HG03135 (cell line): ENCODE measurements around the gene MGAT5.
A peak's percentile ranks its signal among the peaks of the same experiment; 100 is the strongest.

Source experiments
- ATAC-seq: cut with Tn5 transposase; IDR thresholded peaks from one replicate; pipeline ENCODE4 v1.9.1; 2021; ENCODE audit warnings: mild to moderate bottlenecking, moderate library complexity; ENCODE audit not compliant: unreplicated experiment

The MGAT5 gene

GRCh38 chr2:134230885-134231284 is 23.0 kb upstream of the MGAT5 start:
- no peak for ATAC-seq

DNA sequence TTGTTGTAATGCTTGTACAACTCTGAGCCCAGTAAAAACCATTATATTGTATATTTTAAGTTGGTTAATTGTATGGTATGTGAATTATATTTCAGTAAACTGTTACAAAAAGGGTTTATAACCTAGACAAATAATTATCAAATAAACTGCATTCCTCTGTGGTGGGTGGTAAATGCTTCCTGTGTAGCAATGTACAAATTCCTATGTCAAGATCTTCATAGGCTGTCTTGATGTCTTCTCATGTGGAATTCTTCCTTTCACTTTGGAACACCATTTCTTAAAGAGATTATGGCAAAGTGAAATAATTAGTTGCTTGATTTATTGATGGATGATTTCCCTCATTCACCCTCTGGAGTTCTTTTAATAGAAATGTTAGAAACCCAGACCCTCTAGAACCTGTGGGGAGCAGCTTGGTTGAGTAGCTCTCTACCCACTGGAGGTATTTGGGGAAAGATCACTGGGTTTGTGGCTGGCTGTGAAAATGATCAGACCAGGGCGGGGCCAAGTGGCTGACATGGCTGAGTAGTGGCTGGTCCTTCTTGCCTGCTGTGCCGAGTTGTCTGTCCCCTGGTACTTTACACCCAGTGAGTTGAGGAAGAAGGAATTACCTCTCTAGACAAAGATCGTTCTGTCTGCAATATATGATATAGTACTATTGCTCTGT is 22.4 kb upstream of the MGAT5 start:
- ATAC-seq: no peak

- no peak for ATAC-seq
Observed at GRCh38 chr2:134231965-134232340, 21.9 kb upstream of the MGAT5 start.

GRCh38 chr2:134232461-134232860 is 21.4 kb upstream of the MGAT5 start:
- ATAC-seq: no peak

DNA sequence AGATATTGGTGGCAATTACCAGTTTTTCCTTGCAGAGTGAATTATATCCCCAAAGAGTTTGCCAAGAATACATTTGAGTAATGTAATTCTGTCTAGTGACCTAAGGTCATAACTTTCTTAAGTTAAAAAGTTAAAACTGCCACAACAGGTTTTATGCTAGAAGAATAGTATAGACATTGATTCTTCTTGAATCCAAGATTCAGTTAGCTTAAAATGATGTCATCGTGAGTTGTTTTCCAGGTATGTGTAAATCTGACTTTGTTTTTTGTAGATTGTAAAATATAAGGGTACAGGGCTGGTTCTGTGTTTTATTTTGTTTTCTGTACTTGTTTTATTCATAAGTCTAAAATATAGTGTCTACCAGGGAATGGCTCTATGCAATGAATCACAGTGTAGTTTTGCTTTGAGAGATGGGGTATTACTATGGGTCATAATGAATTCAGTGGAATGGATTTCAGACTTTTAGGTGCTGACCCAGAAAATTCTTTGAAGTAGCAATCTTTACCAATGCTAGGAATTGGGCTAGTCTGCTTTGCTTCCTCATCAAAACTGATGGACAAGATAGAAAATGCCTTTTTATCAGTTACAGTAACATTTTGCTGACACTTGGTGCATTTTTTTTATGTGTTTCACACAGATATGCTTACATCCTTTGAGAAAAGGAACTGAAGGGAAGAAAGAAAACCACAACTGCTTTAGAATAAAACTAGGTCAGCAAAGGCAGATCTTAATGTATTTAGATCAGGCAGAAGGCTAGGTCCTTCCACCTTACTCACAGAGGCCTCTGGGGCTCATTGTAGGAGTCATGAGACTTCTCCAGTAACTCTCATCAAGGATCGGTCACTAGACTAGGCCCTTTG is 20.8 kb upstream of the MGAT5 start:
- peak; percentile 47 for ATAC-seq

DNA sequence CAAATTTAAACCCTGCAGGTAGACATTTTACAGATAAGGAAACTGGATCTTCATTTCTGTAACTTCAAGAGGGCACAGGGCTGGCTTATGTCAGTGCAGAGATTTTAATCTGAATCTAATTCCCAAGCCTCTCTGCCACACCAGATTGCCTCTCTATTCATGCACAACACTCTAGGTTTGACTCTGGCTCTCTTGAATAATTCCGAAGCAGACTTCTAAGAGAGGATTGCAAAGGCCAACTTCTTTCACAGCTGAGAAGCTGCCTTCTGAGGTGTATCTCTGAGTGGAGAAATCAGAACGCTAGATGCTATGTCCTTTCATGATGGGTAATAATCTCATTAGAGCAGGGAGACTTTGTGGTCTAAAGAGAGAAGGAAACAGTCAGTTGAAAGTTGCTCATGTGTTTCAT is 20.1 kb upstream of the MGAT5 start:
- ATAC-seq: peak; percentile 49

- ATAC-seq: no peak
Observed at GRCh38 chr2:134234535-134234934, 19.3 kb upstream of the MGAT5 start.

- ATAC-seq: no peak
Observed at GRCh38 chr2:134235510-134236144, 18.2 kb upstream of the MGAT5 start.

- no peak for ATAC-seq
Observed at GRCh38 chr2:134238371-134238770, 15.5 kb upstream of the MGAT5 start.

DNA sequence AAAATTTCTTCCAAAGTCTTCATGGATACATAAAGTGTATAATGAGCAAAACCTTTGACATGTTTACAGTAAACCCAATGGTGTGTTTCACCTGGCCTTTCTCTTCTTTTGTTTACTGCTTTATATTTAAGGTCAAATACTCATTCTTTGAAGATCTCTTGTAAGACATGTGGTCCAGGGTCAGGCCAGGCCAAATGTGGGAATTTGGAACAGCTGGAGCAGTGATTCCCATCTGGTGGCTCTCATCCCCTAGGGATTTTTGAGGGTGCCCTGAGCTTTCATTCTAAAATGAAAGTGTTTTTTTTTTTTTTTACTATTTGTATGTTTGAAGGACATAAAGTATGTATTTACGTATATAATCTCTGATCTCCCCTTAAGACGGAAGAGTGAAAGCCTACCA is 13.8 kb upstream of the MGAT5 start:
- no peak for ATAC-seq

DNA sequence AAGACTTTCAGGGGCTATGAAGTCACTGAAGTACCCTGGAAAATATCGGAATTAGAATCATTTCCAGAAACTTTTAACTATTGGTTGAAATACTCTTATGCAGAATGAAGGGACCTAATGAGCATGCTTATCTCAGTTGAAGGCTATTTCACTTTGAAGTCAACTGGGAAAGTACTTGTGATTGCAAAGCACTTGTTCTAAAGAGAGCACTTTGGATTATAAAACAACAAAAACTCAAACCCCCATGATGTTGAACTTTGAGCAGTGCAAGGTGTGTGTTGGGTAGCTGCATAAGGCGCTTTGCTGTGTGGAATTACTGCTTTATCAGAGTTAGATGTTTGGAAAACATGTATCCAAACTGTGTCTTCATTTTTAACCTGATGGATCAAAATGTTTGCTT is 12.0 kb upstream of the MGAT5 start:
- ATAC-seq: no peak

DNA sequence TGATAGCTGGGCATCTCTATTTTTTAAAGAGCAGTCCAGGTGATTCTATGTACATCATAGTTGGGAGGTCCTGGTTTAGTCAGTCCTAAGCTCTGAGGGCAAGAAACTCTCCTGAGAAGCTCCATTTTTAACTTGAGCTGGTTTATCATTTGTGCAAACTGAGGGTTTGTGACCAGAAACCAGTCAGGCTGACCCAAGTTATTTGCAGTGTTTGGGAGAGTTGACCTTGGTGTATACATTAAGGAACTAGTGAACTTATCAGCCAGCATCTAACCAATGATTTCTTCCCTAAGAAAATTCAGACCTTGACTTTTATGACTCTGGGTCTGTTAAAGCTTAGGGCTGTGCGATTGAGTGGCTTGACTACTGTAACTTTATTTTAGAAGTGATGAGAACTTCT is 10.6 kb upstream of the MGAT5 start:
- ATAC-seq: no peak

DNA sequence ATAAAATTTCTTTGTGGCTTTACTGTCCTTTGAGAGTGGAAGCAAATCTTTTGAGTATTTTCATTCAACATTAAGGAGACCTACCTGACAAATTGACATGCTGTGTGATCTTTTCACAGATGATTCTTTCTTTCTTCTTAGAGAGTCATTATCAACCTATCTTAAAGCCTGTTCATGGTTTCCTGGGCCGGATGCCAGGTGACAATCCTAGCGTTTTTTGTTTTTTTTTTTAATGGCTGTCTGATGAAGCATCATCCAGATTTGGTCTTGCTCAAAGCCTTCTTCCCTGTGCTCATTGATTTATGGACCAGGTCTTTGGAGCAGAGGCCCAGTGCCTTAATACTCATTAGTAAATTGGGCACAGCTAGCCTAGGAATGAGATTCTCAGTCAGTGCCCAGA is 9.8 kb upstream of the MGAT5 start:
- ATAC-seq: no peak

DNA sequence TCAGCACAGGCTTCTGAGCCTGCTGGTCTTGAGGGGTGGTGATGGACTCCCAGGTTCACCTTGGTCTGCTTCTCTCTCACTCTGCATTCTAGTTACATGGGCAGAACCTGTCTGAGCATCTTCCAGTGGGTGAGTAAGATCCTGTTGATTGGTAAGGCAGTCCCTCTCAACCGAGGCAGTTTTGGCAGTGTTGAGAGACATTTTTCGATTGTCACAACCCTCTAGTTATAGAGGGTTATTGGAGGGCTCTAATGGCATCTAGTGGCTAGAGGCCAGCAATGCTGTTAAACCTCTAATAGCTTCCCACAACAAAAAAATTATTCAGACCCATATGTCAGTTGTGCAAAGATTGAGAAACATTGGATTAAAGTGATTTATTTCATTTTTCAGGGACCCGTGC is 9.3 kb upstream of the MGAT5 start:
- ATAC-seq: no peak

DNA sequence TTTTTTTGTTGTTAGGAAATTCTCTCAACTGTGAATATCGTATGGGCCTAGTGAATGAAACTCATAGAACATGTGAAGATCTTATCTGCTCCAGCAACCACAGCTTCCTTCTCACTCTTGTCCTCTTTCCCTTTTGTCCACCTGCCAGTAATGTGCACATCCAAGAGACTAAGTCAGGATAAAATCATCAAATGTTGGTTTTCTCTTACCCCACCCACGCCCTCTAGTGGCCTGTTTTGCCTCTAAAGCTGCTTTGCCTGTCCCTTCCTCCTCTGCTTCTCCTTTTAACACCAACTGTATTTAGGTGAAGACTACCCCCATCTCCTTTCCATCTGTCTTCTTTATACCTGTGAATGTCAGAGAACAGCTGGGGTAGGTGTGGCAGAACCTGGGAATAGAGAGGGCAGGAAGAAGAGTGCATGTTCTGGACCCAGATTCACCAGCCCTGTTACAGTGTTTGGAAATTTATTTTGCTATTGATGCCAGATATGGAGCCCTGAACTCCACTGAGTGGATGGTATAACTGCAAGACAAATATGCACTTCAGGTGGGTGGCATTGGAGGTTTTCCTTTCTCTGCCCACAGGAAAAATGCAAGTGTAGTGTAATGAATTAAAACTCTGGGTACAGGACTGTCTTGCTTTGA is 8.4 kb upstream of the MGAT5 start:
- no peak for ATAC-seq

- ATAC-seq: no peak
Observed at GRCh38 chr2:134246154-134246874, 7.6 kb upstream of the MGAT5 start.

- peak; percentile 50 for ATAC-seq
Observed at GRCh38 chr2:134247679-134248078, 6.2 kb upstream of the MGAT5 start.

DNA sequence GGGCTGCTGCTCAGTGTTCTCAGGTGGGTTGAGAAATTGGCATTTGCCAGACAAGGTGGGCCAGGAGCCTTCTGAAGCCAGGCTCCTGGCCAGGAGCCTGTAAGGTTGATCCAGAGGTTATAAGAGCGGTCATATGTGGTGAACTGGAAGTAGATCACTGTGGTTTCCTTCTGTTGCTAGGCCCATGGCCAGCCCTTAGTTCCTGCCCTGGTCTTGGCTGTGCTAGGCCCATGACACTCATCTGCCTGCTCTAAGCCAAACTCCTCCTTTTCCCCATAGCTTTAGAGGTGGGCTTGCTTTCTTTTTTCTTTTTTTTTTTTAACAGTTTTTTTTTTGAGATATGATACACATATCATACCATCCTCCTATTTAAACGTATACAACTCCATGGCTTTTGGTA is 5.0 kb upstream of the MGAT5 start:
- ATAC-seq: no peak

DNA sequence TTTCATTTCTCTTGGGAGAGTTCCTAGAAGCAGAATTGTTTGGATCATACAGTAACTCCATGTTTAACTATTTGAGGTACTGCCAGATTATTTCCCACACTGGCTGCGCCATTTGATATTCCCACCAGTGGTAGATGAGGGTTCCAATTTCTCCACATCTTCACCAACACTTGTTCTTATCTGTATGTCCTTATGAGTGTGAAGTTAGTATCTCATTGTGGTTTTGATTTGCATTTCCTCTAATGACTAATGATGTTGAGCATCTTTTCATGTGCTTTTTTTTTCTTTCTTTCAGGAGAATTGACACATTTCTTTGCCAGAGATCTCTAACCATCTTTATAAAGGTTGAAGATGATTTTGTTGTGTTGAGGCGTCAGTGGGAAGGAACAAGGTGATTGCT is 4.1 kb upstream of the MGAT5 start:
- no peak for ATAC-seq

GRCh38 chr2:134250840-134251461 is 2.9 kb upstream of the MGAT5 start:
- no peak for ATAC-seq
